ENCODE data around the gene VSTM2L.

Gene VSTM2L

GRCh38 chr20:37878835-37879599 lies 23.9 kb upstream of the VSTM2L start:
- DNase-seq (ENCODE audit: low spot score), result no peak

DNA sequence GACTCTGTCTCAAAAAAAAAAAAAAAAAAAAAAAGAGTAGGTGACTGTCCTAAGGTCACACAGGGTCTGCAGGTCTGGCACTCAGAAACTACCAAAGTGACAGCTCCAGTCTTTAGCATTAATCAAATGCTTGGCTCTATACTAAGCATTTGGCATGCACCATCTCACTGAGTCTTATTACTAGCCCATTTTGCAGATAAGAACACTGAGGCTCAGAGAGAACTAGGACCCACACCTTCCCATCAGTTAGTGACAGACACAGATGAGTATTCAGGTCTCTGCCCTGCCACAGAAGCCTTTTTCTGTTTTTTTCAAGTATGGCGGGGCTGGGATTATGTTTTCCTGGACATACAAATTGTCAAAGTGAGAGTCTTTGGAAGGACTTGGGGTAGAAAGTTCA lies 23.1 kb upstream of the VSTM2L start:
- DNase-seq (ENCODE audit: low spot score), result no peak

- DNase-seq (ENCODE audit: low spot score), result no peak
Observed at GRCh38 chr20:37880726-37881591, 22.0 kb upstream of the VSTM2L start.

GRCh38 chr20:37881601-37882343 lies 21.2 kb upstream of the VSTM2L start:
- no peak for DNase-seq (ENCODE audit: low spot score)

DNA sequence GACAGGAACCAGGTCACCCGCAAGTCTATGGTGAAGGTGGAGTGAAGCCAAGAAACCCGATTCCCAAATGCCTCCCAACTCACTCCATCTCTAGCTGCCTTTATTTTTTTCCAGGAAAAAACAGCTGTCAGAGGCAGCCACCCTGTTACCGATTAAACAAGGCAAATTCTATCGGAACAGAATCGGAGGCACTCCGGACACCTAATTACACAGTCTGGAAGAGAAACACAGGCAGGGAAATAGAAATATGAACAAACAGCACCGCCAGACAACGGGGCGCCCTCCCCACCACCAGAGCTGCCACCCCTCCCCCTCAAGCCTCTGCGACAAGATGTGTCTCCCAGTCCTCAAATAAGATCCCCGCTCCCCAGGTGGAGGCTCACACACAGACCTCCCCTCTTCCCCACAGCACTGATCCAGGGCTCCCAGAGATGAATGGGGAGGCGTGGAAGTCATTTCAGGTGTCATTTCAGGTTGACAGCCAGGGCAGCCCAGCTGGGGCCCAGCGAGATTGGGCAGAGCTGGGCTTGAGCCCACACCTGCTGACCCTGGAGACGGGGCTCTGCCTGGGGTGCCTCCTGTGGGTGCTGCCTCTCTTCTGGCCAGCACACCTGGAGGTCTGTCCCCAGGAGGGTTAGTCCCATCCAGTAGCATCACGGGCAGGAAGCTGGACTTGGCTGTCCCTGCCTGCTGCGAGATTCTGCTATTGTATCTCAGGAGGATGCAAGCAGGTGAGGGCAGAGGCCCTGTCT lies 19.8 kb upstream of the VSTM2L start:
- DNase-seq (ENCODE audit: low spot score), result no peak

- DNase-seq (ENCODE audit: low spot score), result no peak
Observed at GRCh38 chr20:37885042-37885441, 17.9 kb upstream of the VSTM2L start.

GRCh38 chr20:37885593-37886503 lies 17.1 kb upstream of the VSTM2L start:
- no peak for DNase-seq (ENCODE audit: low spot score)

GRCh38 chr20:37886851-37887297 lies 16.1 kb upstream of the VSTM2L start:
- DNase-seq (ENCODE audit: low spot score), result no peak

DNA sequence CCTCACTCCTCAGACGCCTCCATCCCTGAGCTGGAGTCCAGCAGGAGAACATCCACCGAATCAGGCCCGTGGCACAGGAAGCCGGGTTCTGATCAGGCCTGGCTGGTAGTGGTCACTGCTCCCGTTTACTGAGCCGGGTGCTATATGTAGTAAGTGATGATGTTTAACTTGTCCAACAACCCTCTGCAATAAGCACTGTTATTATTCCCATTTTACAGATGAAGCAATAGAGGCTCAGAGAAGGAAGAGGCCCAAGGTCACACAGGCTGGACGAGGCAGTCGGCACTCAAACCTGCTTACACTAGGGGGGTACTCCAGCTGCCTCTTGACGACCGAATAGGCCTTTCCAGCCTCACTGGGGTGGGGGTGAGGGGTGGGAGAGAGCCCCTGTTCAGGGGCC lies 14.3 kb upstream of the VSTM2L start:
- DNase-seq (ENCODE audit: low spot score), result no peak

- no peak for DNase-seq (ENCODE audit: low spot score)
Observed at GRCh38 chr20:37890108-37890507, 12.8 kb upstream of the VSTM2L start.

- no peak for DNase-seq (ENCODE audit: low spot score)
Observed at GRCh38 chr20:37890643-37891042, 12.3 kb upstream of the VSTM2L start.

GRCh38 chr20:37892001-37892400 lies 10.9 kb upstream of the VSTM2L start:
- no peak for DNase-seq (ENCODE audit: low spot score)

DNA sequence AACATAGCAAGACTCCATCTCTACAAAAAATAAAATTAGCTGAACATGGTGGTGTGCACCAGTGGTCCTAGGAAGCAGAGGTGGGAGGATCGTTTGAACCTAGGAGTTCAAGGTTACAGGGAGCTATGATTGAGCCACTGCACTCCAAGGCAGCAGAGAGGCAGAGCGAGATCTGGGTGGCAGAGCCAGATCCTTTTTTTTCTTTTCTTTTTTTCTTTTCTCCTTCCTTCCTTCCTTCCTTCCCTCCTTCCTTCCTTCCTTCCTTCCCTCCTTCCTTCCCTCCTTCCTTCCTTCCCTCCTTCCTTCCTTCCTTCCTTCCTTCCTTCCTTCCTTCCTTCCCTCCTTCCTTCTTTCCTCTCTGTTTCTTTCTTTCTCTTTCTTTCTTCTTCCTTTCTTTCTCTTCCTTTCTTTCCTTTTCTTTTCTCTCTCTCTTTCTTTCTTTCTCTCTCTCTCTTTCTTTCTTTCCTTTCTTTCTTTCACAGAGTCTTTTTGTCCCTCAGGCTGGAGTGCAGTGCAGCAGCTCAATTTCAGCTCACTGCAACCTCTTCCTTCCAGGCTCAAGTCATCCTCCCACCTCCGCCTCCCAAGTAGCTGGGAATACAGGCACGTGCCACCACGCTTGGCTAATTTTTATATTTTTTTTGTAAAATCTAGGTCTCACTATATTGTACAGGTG lies 9.2 kb upstream of the VSTM2L start:
- no peak for DNase-seq (ENCODE audit: low spot score)

GRCh38 chr20:37894454-37894853 lies 8.5 kb upstream of the VSTM2L start:
- no peak for DNase-seq (ENCODE audit: low spot score)

- DNase-seq (ENCODE audit: low spot score), result no peak
Observed at GRCh38 chr20:37895166-37895565, 7.8 kb upstream of the VSTM2L start.

DNA sequence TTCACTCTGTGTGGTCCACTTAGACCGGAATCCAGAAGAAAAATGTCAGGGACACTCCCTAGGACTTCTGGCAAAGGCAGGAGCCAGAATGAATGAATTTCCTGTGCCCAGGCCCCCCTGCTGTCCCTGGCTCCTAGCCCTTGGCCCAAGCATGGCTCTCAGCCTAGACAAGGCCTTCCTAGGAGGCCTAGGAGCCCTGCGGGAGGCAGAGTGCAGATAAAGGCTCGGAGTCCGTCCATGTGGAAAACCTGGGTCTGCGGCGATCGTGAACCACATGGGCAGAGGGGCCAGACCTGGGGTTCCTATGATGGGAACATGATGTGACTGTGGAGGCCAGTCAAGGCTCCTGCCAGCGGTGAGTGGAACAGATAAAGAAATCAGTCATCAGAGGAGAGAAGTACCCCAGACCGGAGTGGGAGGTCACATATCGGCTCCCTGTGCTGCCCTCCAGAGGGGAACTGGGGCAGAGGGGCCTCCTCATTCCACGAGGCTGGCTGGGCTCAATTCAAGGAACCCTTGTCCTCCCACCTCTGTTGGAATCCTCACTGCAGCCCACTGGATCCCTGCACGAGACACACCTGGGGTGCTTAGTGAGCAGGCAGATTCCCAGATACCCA lies 5.9 kb upstream of the VSTM2L start:
- no peak for DNase-seq (ENCODE audit: low spot score)

GRCh38 chr20:37898233-37899104 lies 4.5 kb upstream of the VSTM2L start:
- no peak for DNase-seq (ENCODE audit: low spot score)
